Activated naive CD8-positive, alpha-beta T cell treated with anti-CD3 and anti-CD28 coated beads, Interleukin-2, amount 50 U/mL, for 16 hours (primary cell): ENCODE measurements around the gene CAD.
"Not testable (repeated sequence)": the region's sequence is repeated elsewhere in the genome, so short reads cannot be mapped to it uniquely, and the experiment has no call there.

Experiments
- DNase-seq: peaks from one replicate; pipeline ENCODE4 v3.0.0-alpha.2; 2020; ENCODE audit warnings: low read depth, low spot score

The CAD gene

DNA sequence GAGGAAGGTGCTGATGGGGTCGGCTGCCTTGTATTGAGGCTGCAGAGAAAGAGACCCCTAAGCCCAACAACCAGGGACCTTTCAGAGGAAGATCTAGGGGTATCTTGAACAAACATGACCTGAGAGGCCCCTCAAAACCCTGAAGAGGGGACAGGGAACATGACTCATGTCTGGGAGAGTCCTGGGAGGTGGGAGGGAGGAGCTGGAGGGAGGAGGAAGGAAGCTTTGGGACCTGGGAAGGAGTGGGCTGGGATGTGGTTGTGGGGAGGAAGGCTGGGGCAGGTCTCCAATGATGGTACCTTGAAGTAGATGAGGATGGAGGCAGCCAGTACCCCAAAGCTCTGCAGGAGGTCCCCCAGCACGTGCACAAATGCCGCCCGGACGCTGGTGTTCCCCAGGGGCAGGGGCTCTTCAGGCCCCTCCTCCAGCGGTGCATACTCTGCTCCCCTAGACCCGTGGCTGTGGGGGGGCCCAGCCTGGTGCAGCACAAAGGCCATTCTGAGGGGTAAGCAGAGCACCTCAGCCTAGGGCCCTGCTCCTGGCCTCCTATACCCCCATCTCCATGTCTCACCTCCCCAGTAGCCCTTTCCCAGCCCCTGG lies 39.8 kb downstream of the CAD start:
- DNase-seq = no peak

- no peak for DNase-seq
Observed at GRCh38 chr2:27258051-27258450, 40.9 kb downstream of the CAD start.

DNA sequence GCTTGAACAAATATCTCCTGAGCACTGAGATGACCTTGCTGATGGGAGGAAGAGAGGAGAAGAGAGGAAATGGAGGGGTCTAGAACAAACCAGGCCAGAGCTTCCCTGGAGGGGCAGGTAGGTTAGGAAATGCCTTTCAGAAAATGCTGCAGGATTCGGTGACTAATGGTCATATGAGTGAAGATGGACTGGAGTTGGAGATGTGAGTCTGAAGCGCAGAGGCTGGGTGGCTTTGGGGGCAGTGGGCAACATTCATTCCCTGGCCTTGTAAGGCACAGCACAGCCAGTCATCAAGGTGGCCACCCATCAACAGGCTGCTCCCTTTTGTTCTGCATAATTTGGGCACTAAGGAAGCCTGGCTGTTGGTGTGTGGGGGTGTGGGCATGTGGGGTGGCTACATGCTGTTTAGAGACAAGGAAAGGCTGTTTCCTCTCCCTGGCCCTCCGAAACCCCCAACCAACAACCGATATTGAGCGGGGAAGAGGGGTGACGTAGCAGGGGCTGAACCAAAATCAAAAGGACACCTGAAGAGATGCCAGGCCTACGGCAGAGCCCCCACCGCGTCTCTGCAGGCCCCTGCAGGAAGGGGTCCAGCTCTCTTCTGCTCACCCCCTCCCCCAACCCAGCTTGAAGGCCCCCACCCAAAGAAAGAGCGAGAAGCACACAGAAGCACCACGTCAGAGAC lies 44.2 kb downstream of the CAD start:
- no peak for DNase-seq

DNA sequence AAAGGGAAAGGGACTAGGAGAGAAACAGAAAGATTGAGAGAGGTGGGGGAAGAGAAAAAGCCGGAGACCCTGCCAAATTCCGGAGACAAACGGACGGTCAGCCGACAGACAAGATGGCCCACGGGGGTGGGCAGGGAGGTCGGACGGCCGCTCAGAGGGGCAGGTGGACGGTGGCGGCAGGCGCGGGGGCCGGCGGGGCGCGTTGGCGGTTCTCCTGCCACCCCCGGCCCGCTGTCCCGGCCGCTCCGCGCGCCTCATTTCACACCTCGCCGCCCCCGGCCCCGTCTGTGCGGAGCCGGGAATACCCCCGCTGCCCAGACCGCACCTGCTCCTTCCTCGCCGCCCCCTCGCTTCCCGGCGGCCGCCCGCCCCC lies 44.7 kb downstream of the CAD start:
- DNase-seq = no peak

GRCh38 chr2:27262379-27263286 lies 45.5 kb downstream of the CAD start, which contains the start of gene SLC30A3:
TSS of gene SLC30A3 (minus strand) at chr2:27263047. CDS start at chr2:27262906, 141 bp downstream.
- no peak for DNase-seq

DNA sequence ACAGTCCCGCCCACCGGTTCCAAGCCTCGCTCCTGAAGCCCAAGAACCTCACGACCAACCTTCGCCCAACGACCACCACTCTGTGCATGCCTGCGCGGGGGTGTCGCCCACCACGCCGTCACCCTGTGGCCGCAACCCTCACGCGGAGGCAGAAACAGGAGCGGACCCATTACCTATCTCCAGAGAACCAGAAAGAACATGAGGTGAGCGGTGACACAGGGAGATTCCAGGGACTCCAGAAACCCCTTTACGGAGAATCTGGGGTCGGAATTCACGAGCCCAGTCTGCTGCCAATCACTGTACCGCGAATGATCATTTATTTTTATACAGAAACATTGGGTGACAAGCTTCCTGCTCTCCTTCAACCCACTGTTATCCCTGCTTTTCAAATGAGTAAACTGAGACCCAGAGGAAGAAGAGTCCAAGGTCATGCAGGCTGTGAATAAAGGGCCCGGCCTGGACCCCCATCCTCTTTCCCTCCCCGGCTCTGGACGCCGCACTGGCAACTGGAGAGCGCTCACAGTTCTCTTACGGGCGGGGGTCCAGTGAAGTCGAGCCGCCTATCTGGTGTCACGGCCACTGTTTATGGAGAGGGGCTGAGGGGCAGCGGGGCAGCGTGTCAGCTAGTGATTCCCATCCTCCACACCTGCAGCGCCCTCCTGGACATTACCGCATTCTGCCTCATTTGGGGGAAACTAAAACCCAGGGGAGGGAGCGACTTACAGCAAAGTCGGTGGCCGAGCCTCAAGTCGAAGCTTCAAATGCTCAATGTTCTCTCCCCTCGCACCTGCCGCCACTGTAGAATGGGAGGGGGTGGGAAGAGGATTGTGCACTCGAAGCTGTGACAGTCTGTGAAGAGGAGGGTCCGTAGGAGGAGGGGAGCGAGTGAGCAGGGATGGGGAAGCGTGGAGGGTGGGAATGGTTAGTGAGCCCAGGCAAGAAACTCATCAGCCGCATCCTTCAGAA lies 46.4 kb downstream of the CAD start:
- no peak for DNase-seq

DNA sequence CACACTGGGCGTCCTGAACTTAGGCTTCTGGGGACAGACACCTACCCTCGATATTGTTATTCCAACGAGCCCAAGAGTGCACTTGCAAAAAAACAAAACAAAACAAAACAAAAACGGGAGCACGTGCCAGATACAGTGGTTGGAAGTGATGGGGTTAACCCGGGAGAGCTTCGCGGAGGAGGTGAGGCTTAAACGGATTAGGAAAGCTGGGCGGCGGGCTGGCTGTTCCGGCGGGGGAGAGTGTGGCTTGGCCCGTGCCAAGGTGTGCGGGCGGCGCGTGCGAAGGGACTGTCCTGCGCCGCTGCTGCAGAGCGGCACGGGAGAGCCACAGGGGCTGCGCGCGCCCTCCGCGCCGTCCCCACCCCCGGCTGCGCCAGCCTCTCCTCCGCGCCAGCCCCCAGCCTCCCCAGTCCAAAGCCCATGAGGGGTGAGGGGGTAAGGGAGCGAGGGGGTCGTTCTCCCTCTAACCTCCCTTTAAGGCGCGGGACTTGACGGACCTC lies 47.1 kb downstream of the CAD start:
- DNase-seq = no peak

GRCh38 chr2:27264753-27265535 lies 47.8 kb downstream of the CAD start:
- DNase-seq = no peak

GRCh38 chr2:27265536-27265870 lies 48.3 kb downstream of the CAD start:
- no peak for DNase-seq

- not testable (repeated sequence) for DNase-seq
Observed at GRCh38 chr2:27268296-27268695, 51.1 kb downstream of the CAD start.

GRCh38 chr2:27270131-27270530 lies 53.0 kb downstream of the CAD start:
- DNase-seq = no peak

DNA sequence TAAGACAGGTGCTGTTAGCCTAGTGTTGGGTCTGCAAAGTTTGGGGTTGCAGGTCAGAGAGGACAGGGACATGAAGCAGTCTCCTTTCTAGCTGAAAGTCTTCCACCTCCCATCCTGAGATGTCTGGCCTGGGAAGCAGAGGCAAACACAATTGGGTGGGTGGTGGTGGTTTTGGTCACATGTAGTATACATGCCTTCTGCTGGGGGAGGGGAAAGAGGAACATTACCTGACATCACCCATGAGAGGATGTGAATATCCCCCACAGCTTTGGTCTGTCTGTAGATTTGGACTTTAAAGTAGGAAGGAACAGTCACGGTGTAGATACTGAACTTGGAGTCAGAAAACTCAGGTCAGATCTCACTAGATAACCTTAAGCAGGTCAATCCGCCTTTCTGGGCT lies 53.5 kb downstream of the CAD start:
- no peak for DNase-seq

DNA sequence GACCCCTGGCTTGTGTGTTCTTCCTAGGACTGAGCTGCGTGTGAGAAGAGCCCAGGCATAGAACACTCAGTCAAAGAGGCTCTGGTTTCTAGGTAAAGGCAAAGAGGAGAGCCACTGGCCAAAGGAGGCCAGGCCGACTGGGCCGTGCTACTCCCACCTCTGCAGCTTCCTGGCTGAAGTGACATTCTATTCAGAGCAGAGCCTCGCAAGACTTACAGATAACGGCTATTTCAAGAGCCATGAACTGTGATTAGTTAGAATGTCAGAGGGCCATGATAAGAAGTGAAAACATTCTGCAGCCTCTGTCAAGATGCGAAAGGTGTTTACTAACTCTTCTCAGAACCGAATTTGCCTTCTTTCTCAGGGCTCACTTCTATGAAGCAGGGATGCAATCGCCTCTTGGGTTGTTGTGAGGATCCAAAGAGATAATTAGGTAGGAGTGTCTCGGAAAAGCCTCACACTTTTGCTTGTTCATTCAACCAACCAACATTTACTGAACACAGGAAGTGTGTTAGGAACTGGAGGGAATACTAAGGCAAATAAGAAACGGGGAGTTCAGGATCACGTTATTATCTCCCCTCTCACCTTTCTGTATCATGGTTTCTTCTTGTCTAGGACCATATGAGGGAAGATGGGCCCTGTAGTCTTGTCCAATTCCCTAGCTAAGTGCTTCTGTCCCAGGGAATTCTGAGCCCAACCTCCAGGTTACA lies 54.6 kb downstream of the CAD start:
- no peak for DNase-seq

DNA sequence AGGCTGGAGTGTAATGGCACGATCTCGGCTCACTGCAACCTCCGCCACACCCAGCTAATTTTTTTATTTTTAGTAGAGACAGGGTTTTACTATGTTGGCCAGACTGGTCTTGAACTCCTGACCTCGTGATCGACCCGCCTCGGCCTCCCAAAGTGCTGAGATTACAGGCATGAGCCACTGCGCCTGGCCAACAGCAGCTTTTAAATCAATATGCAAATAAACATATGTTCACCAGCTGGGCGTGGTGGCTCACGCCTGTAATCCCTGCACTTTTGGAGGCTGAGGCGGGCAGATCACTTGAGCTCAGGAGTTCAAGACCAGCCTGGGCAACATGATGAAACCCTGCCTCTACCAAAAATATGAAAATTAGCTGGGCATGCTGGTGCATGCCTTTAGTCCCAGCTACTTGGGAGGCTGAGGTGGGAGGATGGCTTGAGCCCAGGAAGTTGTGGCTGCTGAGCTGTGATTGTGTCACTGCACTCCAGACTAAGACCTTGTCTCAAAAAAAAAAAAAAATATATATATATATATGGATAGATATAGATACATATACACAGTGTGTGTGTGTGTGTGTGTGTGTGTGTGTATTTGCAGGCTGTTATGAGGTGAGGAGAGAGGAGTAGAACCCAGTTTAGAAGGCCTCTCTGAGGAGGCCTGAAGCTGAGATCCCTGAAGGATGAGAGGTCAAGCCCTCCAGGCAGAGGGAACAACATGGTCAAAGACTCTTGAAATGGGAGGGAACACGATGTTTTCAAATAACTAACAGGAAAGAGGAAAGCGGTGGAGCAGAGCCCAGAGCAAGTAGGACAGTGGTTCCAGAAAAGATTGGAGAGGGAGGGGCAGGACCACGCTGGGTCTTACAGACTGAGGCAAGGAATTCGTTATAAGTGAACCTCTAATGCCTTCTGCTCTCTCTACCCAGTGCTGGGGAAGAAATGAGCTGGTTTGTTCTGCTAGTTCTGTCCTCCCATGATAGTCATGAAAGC lies 55.7 kb downstream of the CAD start:
- DNase-seq = not testable (repeated sequence)

GRCh38 chr2:27275211-27276150 lies 58.3 kb downstream of the CAD start, which contains the start of gene DNAJC5G:
TSS of gene DNAJC5G (plus strand) at chr2:27275433. CDS start at chr2:27276729, 1,296 bp downstream.
- DNase-seq = no peak

GRCh38 chr2:27278010-27278409 lies 60.8 kb downstream of the CAD start:
- no peak for DNase-seq

- DNase-seq = no peak
Observed at GRCh38 chr2:27280826-27281225, 63.7 kb downstream of the CAD start.
